HepG2 (cell line): ENCODE measurements around the gene TTC31. TPM values are rescaled to one million over a fixed set of nuclear protein-coding genes. Genes with fewer than 3 reads are reported as not detected.

Experiments used
- ATF4 ChIP-seq, 2 experiments: fragments of 450-650 bp in 1 of 2; sonication (generic) in 1 of 2; formaldehyde crosslinking; IDR thresholded peaks; 2 replicates each; pipeline versions ENCODE4 v1.5.0 to v1.8.0; 2020 to 2022; ENCODE audit warnings: mild to moderate bottlenecking in 1 of 2, missing genetic modification reagents in 1 of 2
- ATRX ChIP-seq: sonication (generic); formaldehyde crosslinking; IDR thresholded peaks from 2 replicates; pipeline ENCODE4 v1.4.0; 2020; ENCODE audit warnings: missing genetic modification reagents, borderline replicate concordance
- CENPX ChIP-seq: sonication (generic); formaldehyde crosslinking; IDR thresholded peaks from 2 replicates; pipeline ENCODE4 v1.9.0; 2021; ENCODE audit warnings: mild to moderate bottlenecking, missing genetic modification reagents, moderate library complexity
- CHD4 ChIP-seq: fragments of 200-600 bp; sonication (generic); IDR thresholded peaks from 2 replicates; pipeline ENCODE4 v1.7.0; 2017; ENCODE audit warnings: mild to moderate bottlenecking, low read length, borderline replicate concordance
- ELF3 ChIP-seq: IDR thresholded peaks from 2 replicates; pipeline ENCODE4 v1.6.1; 2016; ENCODE audit warnings: missing genetic modification reagents, missing compliant biosample characterization
- IRX3 ChIP-seq: sonication (generic); formaldehyde crosslinking; IDR thresholded peaks from 2 replicates; pipeline ENCODE4 v1.8.1; 2023; ENCODE audit warnings: mild to moderate bottlenecking, low read depth, missing genetic modification reagents, borderline replicate concordance
- JUN ChIP-seq: sonication (generic); formaldehyde crosslinking; IDR thresholded peaks from 2 replicates; pipeline ENCODE4 v1.4.0; 2020; ENCODE audit warnings: mild to moderate bottlenecking, missing genetic modification reagents
- KAT7 ChIP-seq: IDR thresholded peaks from 2 replicates; pipeline ENCODE4 v1.6.1; 2018; ENCODE audit warnings: borderline replicate concordance, missing compliant biosample characterization
- MAFF ChIP-seq: IDR thresholded peaks from 2 replicates; pipeline ENCODE4 v1.6.1; 2011; ENCODE audit warnings: low read depth, low read length, improper control_type of control experiment
- MAFK ChIP-seq, 2 experiments: IDR thresholded peaks in 1 of 2; conservative IDR thresholded peaks in 1 of 2; 2 replicates each; pipeline ENCODE4 v1.6.1; 2011; ENCODE audit warnings: improper control_type of control experiment in 2 of 2, low read length in 2 of 2
- PCBP2 ChIP-seq: fragments of 200-400 bp; formaldehyde crosslinking; optimal IDR thresholded peaks from 2 replicates; pipeline ENCODE3; 2018; ENCODE audit warnings: low read length, low read depth; ENCODE audit not compliant: poor library complexity, severe bottlenecking
- SMAD3 ChIP-seq: sonication (generic); formaldehyde crosslinking; IDR thresholded peaks from 2 replicates; pipeline ENCODE4 v1.4.0; 2020; ENCODE audit warnings: missing genetic modification reagents
- SMYD3 ChIP-seq: sonication (generic); formaldehyde crosslinking; IDR thresholded peaks from 2 replicates; pipeline ENCODE4 v1.8.1; 2023; ENCODE audit warnings: mild to moderate bottlenecking, missing genetic modification reagents
- SNRNP70 ChIP-seq: fragments of 200-400 bp; formaldehyde crosslinking; IDR thresholded peaks from 2 replicates; pipeline ENCODE4 v1.6.1; 2017; ENCODE audit warnings: mild to moderate bottlenecking, low read depth, low read length, moderate library complexity
- ZBTB10 ChIP-seq: sonication (generic); formaldehyde crosslinking; IDR thresholded peaks from 2 replicates; pipeline ENCODE4 v1.4.0; 2020; ENCODE audit warnings: missing genetic modification reagents, borderline replicate concordance
- ZBTB49 ChIP-seq: sonication (generic); formaldehyde crosslinking; IDR thresholded peaks from 2 replicates; pipeline ENCODE4 v1.4.0; 2020; ENCODE audit warnings: missing genetic modification reagents, borderline replicate concordance
- ZMYM4 ChIP-seq: sonication (generic); formaldehyde crosslinking; IDR thresholded peaks from 2 replicates; pipeline ENCODE4 v1.8.1; 2023; ENCODE audit warnings: mild to moderate bottlenecking, missing genetic modification reagents
- ZNF780A ChIP-seq: sonication (generic); formaldehyde crosslinking; IDR thresholded peaks from 2 replicates; pipeline ENCODE4 v1.8.0; 2022; ENCODE audit warnings: mild to moderate bottlenecking, missing genetic modification reagents, moderate library complexity
- ZSCAN29 ChIP-seq: sonication (generic); formaldehyde crosslinking; conservative IDR thresholded peaks from 2 replicates; pipeline ENCODE4 v1.4.0; 2020; ENCODE audit warnings: mild to moderate bottlenecking, missing genetic modification reagents
- polyA plus RNA-seq, 8 experiments: library from polyadenylated mRNA; depleted of rRNA in 3 of 8; stranded (reverse) in 7 of 8; unstranded in 1 of 8; fragments of >200 nt; fragmentation: Illumina TruSeq in 4 of 8; extraction: Trizol in 4 of 8; gene quantifications; 2 replicates each; pipeline versions ENCODE4 v1.2.1 to v1.2.3, GENCODE V29; 2011 to 2016; ENCODE audit warnings: low read depth in 4 of 8, missing spikeins in 1 of 8, mixed read lengths in 1 of 8; ENCODE audit not compliant: insufficient read depth in 1 of 8
- total RNA-seq, 5 experiments: library from RNA; depleted of rRNA; stranded (reverse); fragments of >200 nt; fragmentation: Illumina TruSeq; extraction: Trizol; gene quantifications; 2 replicates each; pipeline ENCODE4 v1.2.3, GENCODE V29; 2016; ENCODE audit warnings: low read depth in 1 of 5
- TF ChIP-seq, protein P1 (sequence below): sonication (generic); formaldehyde crosslinking; IDR thresholded peaks from 2 replicates; pipeline ENCODE4 v1.5.0; 2020; ENCODE audit warnings: mild to moderate bottlenecking, missing genetic modification reagents, borderline replicate concordance
- TF ChIP-seq, protein P2 (sequence below): sonication (generic); formaldehyde crosslinking; conservative IDR thresholded peaks from 2 replicates; pipeline ENCODE4 v1.4.0; 2020; ENCODE audit warnings: missing genetic modification reagents

The TTC31 gene
- total and polyA plus RNA-seq, 2 of the 13 experiments (the other 11 are each of a cell fraction or from before 2014, with no cell fraction given): 28.3 to 39.5 TPM

- TF ChIP-seq CHD4 (no peak), CENPX (CRISPR knock-in tag) (no peak), MAFK (conservative IDR thresholded peaks at IDR 0.05 in 1 of 2, IDR thresholded peaks at IDR 0.05 in 1 of 2; ENCODE audit: low read length in 2 of 2) (peak; percentile 73 to 77), SMYD3 (CRISPR knock-in tag) (no peak), ATF4 (CRISPR knock-in tag; IDR thresholded peaks at IDR 0.05) (0 out of 4 replicates have a peak, but pooled peaks of 1 of the 2 experiments have one; percentile 34), ATRX (no peak), MAFF (peak; percentile 71), ZMYM4 (CRISPR knock-in tag) (no peak), SMAD3 (CRISPR knock-in tag) (no peak), IRX3 (CRISPR knock-in tag) (no peak), ZNF780A (no peak), ZSCAN29 (CRISPR knock-in tag) (no peak), PCBP2 (no peak), ZBTB10 (CRISPR knock-in tag) (no peak), JUN (no peak), ZBTB49 (no peak), SNRNP70 (no peak), ELF3 (CRISPR knock-in tag) (peak; percentile 18; the same call in 1 of the 2 replicates), KAT7 (CRISPR knock-in tag) (no peak)
- TF ChIP-seq, protein P1, sequence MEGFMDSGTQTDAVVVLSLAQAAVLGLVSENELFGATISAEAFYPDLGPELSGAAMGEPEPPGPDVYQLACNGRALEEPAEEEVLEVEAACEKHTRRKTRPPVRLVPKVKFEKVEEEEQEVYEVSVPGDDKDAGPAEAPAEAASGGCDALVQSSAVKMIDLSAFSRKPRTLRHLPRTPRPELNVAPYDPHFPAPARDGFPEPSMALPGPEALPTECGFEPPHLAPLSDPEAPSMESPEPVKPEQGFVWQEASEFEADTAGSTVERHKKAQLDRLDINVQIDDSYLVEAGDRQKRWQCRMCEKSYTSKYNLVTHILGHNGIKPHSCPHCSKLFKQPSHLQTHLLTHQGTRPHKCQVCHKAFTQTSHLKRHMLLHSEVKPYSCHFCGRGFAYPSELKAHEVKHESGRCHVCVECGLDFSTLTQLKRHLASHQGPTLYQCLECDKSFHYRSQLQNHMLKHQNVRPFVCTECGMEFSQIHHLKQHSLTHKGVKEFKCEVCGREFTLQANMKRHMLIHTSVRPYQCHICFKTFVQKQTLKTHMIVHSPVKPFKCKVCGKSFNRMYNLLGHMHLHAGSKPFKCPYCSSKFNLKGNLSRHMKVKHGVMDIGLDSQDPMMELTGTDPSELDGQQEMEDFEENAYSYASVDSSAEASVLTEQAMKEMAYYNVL (CRISPR knock-in tag): no peak
- TF ChIP-seq, protein P2, sequence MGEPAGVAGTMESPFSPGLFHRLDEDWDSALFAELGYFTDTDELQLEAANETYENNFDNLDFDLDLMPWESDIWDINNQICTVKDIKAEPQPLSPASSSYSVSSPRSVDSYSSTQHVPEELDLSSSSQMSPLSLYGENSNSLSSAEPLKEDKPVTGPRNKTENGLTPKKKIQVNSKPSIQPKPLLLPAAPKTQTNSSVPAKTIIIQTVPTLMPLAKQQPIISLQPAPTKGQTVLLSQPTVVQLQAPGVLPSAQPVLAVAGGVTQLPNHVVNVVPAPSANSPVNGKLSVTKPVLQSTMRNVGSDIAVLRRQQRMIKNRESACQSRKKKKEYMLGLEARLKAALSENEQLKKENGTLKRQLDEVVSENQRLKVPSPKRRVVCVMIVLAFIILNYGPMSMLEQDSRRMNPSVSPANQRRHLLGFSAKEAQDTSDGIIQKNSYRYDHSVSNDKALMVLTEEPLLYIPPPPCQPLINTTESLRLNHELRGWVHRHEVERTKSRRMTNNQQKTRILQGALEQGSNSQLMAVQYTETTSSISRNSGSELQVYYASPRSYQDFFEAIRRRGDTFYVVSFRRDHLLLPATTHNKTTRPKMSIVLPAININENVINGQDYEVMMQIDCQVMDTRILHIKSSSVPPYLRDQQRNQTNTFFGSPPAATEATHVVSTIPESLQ (CRISPR knock-in tag): no peak
These were observed 49.3 kb downstream of the TTC31 start (continued) for GRCh38 chr2:74532222-74532621.
